ENCODE results near the gene USE1. TPM values are rescaled to one million over a fixed set of nuclear protein-coding genes. Genes with fewer than 3 reads are reported as not detected.
A peak's percentile ranks its signal among the peaks of the same experiment; 100 is the strongest.

Gene USE1
- total RNA-seq, 1 donor from 2014 or later, result 37.5 TPM

- H3K9me3 Mint-ChIP-seq (ENCODE audit: unreplicated experiment), result no peaks in the 10 kb centered on the region
- no peak overlapping the region for H3K4me3 Mint-ChIP-seq (ENCODE audit: unreplicated experiment)
- H3K36me3 Mint-ChIP-seq (ENCODE audit: unreplicated experiment), result no peaks in the 10 kb centered on the region
- H3K27ac Mint-ChIP-seq (ENCODE audit: unreplicated experiment), result no peak overlapping the region
- DNase-seq (ENCODE audit: extremely low spot score, unreplicated experiment), result peak; percentile 94
- peaks cover 2% of the 10 kb centered on the region for H3K27me3 Mint-ChIP-seq (ENCODE audit: unreplicated experiment)
- H3K4me1 Mint-ChIP-seq (ENCODE audit: unreplicated experiment), result no peaks in the 10 kb centered on the region
- peak; percentile 95 for TF ChIP-seq CTCF (IDR thresholded peaks at IDR 0.05)
These were observed 45.7 kb downstream of the USE1 start for GRCh38 chr19:17260842-17261325.

- Mint-ChIP-seq H3K27me3 (ENCODE audit: unreplicated experiment) (peaks cover 2% of the 10 kb centered on the region), H3K4me3 (ENCODE audit: unreplicated experiment) (no peak overlapping the region), H3K36me3 (ENCODE audit: unreplicated experiment) (no peaks in the 10 kb centered on the region), H3K27ac (ENCODE audit: unreplicated experiment) (no peak overlapping the region), H3K9me3 (ENCODE audit: unreplicated experiment) (no peaks in the 10 kb centered on the region), H3K4me1 (ENCODE audit: unreplicated experiment) (peaks cover 5% of the 10 kb centered on the region)
- DNase-seq (ENCODE audit: extremely low spot score, unreplicated experiment), result no peak
- no peak for TF ChIP-seq CTCF (IDR thresholded peaks at IDR 0.05)
These were observed 47.4 kb downstream of the USE1 start for GRCh38 chr19:17262557-17262956.

GRCh38 chr19:17263712-17264640 lies 48.8 kb downstream of the USE1 start:
- Mint-ChIP-seq H3K27ac (ENCODE audit: unreplicated experiment) (no peak overlapping the region), H3K36me3 (ENCODE audit: unreplicated experiment) (no peaks in the 10 kb centered on the region), H3K4me1 (ENCODE audit: unreplicated experiment) (peaks cover 7% of the 10 kb centered on the region), H3K4me3 (ENCODE audit: unreplicated experiment) (no peak overlapping the region), H3K9me3 (ENCODE audit: unreplicated experiment) (no peaks in the 10 kb centered on the region), H3K27me3 (ENCODE audit: unreplicated experiment) (peaks cover 2% of the 10 kb centered on the region)
- no peak for DNase-seq (ENCODE audit: extremely low spot score, unreplicated experiment)
- no peak for TF ChIP-seq CTCF (IDR thresholded peaks at IDR 0.05)

- Mint-ChIP-seq H3K4me3 (ENCODE audit: unreplicated experiment) (no peak within 1 kb of the TSS), H3K27ac (ENCODE audit: unreplicated experiment) (no peak within 1 kb of the TSS), H3K4me1 (ENCODE audit: unreplicated experiment) (peaks cover 7% of the 10 kb centered on the region), H3K9me3 (ENCODE audit: unreplicated experiment) (no peaks in the 10 kb centered on the region), H3K36me3 (ENCODE audit: unreplicated experiment) (no peaks in the 10 kb centered on the region), H3K27me3 (ENCODE audit: unreplicated experiment) (peaks cover 2% of the 10 kb centered on the region)
- no peak for DNase-seq (ENCODE audit: extremely low spot score, unreplicated experiment)
- TF ChIP-seq CTCF (IDR thresholded peaks at IDR 0.05), result no peak
These were observed 49.5 kb downstream of the USE1 start, which contains the start of gene USHBP1 for GRCh38 chr19:17264641-17264979. USHBP1 (minus strand) TSS chr19:17264745; CDS start chr19:17264299, 446 bp downstream.

GRCh38 chr19:17266026-17266425 lies 50.9 kb downstream of the USE1 start:
- Mint-ChIP-seq H3K4me3 (ENCODE audit: unreplicated experiment) (no peak overlapping the region), H3K4me1 (ENCODE audit: unreplicated experiment) (peaks cover 7% of the 10 kb centered on the region), H3K27me3 (ENCODE audit: unreplicated experiment) (no peaks in the 10 kb centered on the region), H3K36me3 (ENCODE audit: unreplicated experiment) (peaks cover 3% of the 10 kb centered on the region), H3K27ac (ENCODE audit: unreplicated experiment) (no peak overlapping the region), H3K9me3 (ENCODE audit: unreplicated experiment) (no peaks in the 10 kb centered on the region)
- no peak for DNase-seq (ENCODE audit: extremely low spot score, unreplicated experiment)
- TF ChIP-seq CTCF (IDR thresholded peaks at IDR 0.05), result no peak

Data from osteocyte (in vitro differentiated cells).